Tibial artery (tissue), 4 donors: Measurements from ENCODE around the gene ATG7.

Experiments used
- DNase-seq, 2 donors: peaks; one replicate each; pipeline ENCODE4 v3.0.0-alpha.2; 2019
- H3K27ac ChIP-seq, 2 donors: fragments of 200-600 bp; sonication (generic) in 1 of 2; 1 replicate in 1 of 2; 2 replicates in 1 of 2; pipeline ENCODE4 v1.5.1; 2018 to 2019; ENCODE audit warnings: mild to moderate bottlenecking in 1 of 2
- H3K27me3 ChIP-seq, 2 donors: fragments of 200-600 bp; sonication (generic) in 1 of 2; one replicate each; pipeline versions ENCODE4 v1.5.1 to v1.6.0; 2016 to 2019
- H3K36me3 ChIP-seq, 3 donors: fragments of 200-600 bp; sonication (generic) in 2 of 3; one replicate each; pipeline ENCODE4 v1.5.1; 2016 to 2019; ENCODE audit warnings: mild to moderate bottlenecking in 2 of 3
- H3K4me1 ChIP-seq, 4 donors: fragments of 200-600 bp; sonication (generic) in 2 of 4; 1 replicate in 3 of 4; 2 replicates in 1 of 4; pipeline ENCODE4 v1.5.1; 2016 to 2019
- H3K4me3 ChIP-seq, 2 donors: fragments of 200-600 bp; sonication (generic) in 1 of 2; 1 replicate in 1 of 2; 2 replicates in 1 of 2; pipeline ENCODE4 v1.5.1; 2018 to 2019; ENCODE audit warnings: mild to moderate bottlenecking in 2 of 2
- H3K9me3 ChIP-seq, 3 donors: fragments of 200-600 bp; sonication (generic) in 1 of 3; one replicate each; pipeline ENCODE4 v1.5.1; 2016 to 2019
- CTCF ChIP-seq, 2 experiments: fragments of 200-600 bp in 1 of 2; fragments of 450-650 bp in 1 of 2; IDR thresholded peaks; one replicate each; pipeline ENCODE4 v1.5.1; 2017 to 2019; ENCODE audit warnings: antibody characterized with exemption in 2 of 2, mild to moderate bottlenecking in 1 of 2, moderate library complexity in 1 of 2
- intact Hi-C: fragments of 100-400 bp; cut with DNase I; formaldehyde crosslinking; loops from one replicate; pipeline ENCODE4 v1.15.0; 2023; ENCODE audit warnings: low total_unique reads

Gene ATG7

GRCh38 chr3:11548721-11549131 lies 276.5 kb downstream of the ATG7 start:
- no peak for DNase-seq
- Histone ChIP-seq H3K4me1 (peaks cover 0 to 49% (median 23%) of the 10 kb centered on the region in 4 donors), H3K36me3 (no peaks in the 10 kb centered on the region), H3K4me3 (no peak overlapping the region), H3K27ac (no peak overlapping the region), H3K9me3 (no peaks in the 10 kb centered on the region), H3K27me3 (no peaks in the 10 kb centered on the region)
- no peak for TF ChIP-seq CTCF (IDR thresholded peaks at IDR 0.05)
- intact Hi-C loops, result no loop called here

GRCh38 chr3:11549580-11550140 lies 277.5 kb downstream of the ATG7 start:
- no peak overlapping the region for H3K4me3 ChIP-seq
- no peak for TF ChIP-seq CTCF (IDR thresholded peaks at IDR 0.05)
- H3K27me3 ChIP-seq, result no peaks in the 10 kb centered on the region
- peaks cover 0 to 49% (median 29%) of the 10 kb centered on the region in 4 donors for H3K4me1 ChIP-seq
- intact Hi-C loops, result no loop called here
- no peaks in the 10 kb centered on the region for H3K36me3 ChIP-seq
- H3K27ac ChIP-seq, result peak overlapping the region in 1 of 2 donors; percentile 85
- no peak for DNase-seq
- H3K9me3 ChIP-seq, result no peaks in the 10 kb centered on the region

- peaks cover 0 to 10% (median 3%) of the 10 kb centered on the region in 3 donors for H3K36me3 ChIP-seq
- no peak overlapping the region for H3K4me3 ChIP-seq
- DNase-seq, result peak; percentile 54 to 62
- peak overlapping the region; percentile 32 to 85 for H3K27ac ChIP-seq
- no peaks in the 10 kb centered on the region for H3K9me3 ChIP-seq
- intact Hi-C loops, result no loop called here
- H3K27me3 ChIP-seq, result no peaks in the 10 kb centered on the region
- no peak for TF ChIP-seq CTCF (IDR thresholded peaks at IDR 0.05)
- peaks cover 0 to 53% (median 35%) of the 10 kb centered on the region in 4 donors for H3K4me1 ChIP-seq
Measured at GRCh38 chr3:11551036-11551435, 278.8 kb downstream of the ATG7 start.

- H3K9me3 ChIP-seq, result no peaks in the 10 kb centered on the region
- intact Hi-C loops, result no loop called here
- peaks cover 5 to 68% (median 48%) of the 10 kb centered on the region in 4 donors for H3K4me1 ChIP-seq
- no peak for TF ChIP-seq CTCF (IDR thresholded peaks at IDR 0.05)
- H3K4me3 ChIP-seq, result no peak overlapping the region
- H3K27me3 ChIP-seq, result no peaks in the 10 kb centered on the region
- H3K27ac ChIP-seq, result peak overlapping the region; percentile 83 to 85
- H3K36me3 ChIP-seq, result peaks cover 0 to 13% (median 6%) of the 10 kb centered on the region in 3 donors
- DNase-seq, result peak in 1 of 2 donors; percentile 71
Measured at GRCh38 chr3:11552289-11553264, 280.4 kb downstream of the ATG7 start.

- intact Hi-C loops, result no loop called here
- H3K4me1 ChIP-seq, result peaks cover 5 to 78% (median 58%) of the 10 kb centered on the region in 4 donors
- no peak for TF ChIP-seq CTCF (IDR thresholded peaks at IDR 0.05)
- H3K9me3 ChIP-seq, result no peaks in the 10 kb centered on the region
- no peak overlapping the region for H3K4me3 ChIP-seq
- peak; percentile 87 to 95 for DNase-seq
- H3K27ac ChIP-seq, result peak overlapping the region; percentile 83 to 85
- peaks cover 4 to 21% (median 15%) of the 10 kb centered on the region in 3 donors for H3K36me3 ChIP-seq
- H3K27me3 ChIP-seq, result no peaks in the 10 kb centered on the region
Measured at GRCh38 chr3:11553436-11554235, 281.4 kb downstream of the ATG7 start.
